Mesenchymal stem cell (in vitro differentiated cells and primary cell): Measurements from ENCODE around the gene FOSL2.
A peak's percentile ranks its signal among the peaks of the same experiment; 100 is the strongest.

Experiments used
- DNase-seq: peaks from one replicate; pipeline ENCODE4 v3.0.0-alpha.2; 2013
- H2AFZ ChIP-seq: one replicate; pipeline ENCODE4 v1.6.1; 2013; ENCODE audit warnings: low read depth, mild to moderate bottlenecking, control low read depth, inconsistent platforms, low read length, moderate library complexity
- H2AK5ac ChIP-seq: 2 replicates; pipeline ENCODE4 v1.6.1; 2013; ENCODE audit warnings: low read length, moderate library complexity, mild to moderate bottlenecking, inconsistent platforms; ENCODE audit not compliant: severe bottlenecking
- H2BK120ac ChIP-seq: one replicate; pipeline ENCODE4 v1.6.1; 2013; ENCODE audit warnings: low read depth, mild to moderate bottlenecking, inconsistent platforms, low read length, moderate library complexity
- H2BK12ac ChIP-seq, 2 experiments: one replicate each; pipeline ENCODE4 v1.6.1; 2013; ENCODE audit warnings: inconsistent platforms in 2 of 2, low read length in 2 of 2, mild to moderate bottlenecking in 2 of 2, moderate library complexity in 2 of 2, control low read depth in 1 of 2
- H2BK15ac ChIP-seq: one replicate; pipeline ENCODE4 v1.6.1; 2013; ENCODE audit warnings: mild to moderate bottlenecking, low read depth, inconsistent platforms; ENCODE audit not compliant: poor library complexity, severe bottlenecking
- H2BK5ac ChIP-seq: 2 replicates; pipeline ENCODE4 v1.6.1; 2013; ENCODE audit warnings: low read depth, mild to moderate bottlenecking, low read length, control low read depth, inconsistent platforms; ENCODE audit not compliant: poor library complexity, severe bottlenecking
- H3K14ac ChIP-seq, 2 experiments: one replicate each; pipeline ENCODE4 v1.6.1; 2013; ENCODE audit warnings: inconsistent platforms in 2 of 2, low read length in 2 of 2, control low read depth in 1 of 2, mild to moderate bottlenecking in 1 of 2, moderate library complexity in 1 of 2
- H3K18ac ChIP-seq, 2 experiments: one replicate each; pipeline ENCODE4 v1.6.1; 2013; ENCODE audit warnings: inconsistent platforms in 2 of 2, low read length in 2 of 2, control low read depth in 1 of 2, low read depth in 1 of 2, mild to moderate bottlenecking in 1 of 2
- H3K23ac ChIP-seq, 2 experiments: one replicate each; pipeline ENCODE4 v1.6.1; 2013; ENCODE audit warnings: inconsistent platforms in 2 of 2, low read length in 2 of 2, mild to moderate bottlenecking in 2 of 2, moderate library complexity in 2 of 2, control low read depth in 1 of 2
- H3K27ac ChIP-seq: 2 replicates; pipeline ENCODE4 v1.5.1; 2013; ENCODE audit warnings: mild to moderate bottlenecking, moderate library complexity, low read length, control low read depth, inconsistent platforms; ENCODE audit not compliant: poor library complexity, severe bottlenecking
- H3K27me3 ChIP-seq, 2 experiments: 2 replicates each; pipeline versions ENCODE4 v1.6.1 to v1.7.0; 2013; ENCODE audit warnings: low read length in 2 of 2, mild to moderate bottlenecking in 2 of 2, moderate library complexity in 2 of 2, control low read depth in 1 of 2, inconsistent platforms in 1 of 2; ENCODE audit not compliant: control insufficient read depth in 1 of 2, insufficient read depth in 1 of 2
- H3K36me3 ChIP-seq, 2 experiments: 2 replicates each; pipeline versions ENCODE4 v1.6.1 to v1.7.0; 2013; ENCODE audit warnings: low read length in 2 of 2, control low read depth in 1 of 2, inconsistent platforms in 1 of 2, low read depth in 1 of 2, mild to moderate bottlenecking in 1 of 2; ENCODE audit not compliant: insufficient read depth in 2 of 2, control insufficient read depth in 1 of 2
- H3K4ac ChIP-seq, 2 experiments: one replicate each; pipeline ENCODE4 v1.6.1; 2013; ENCODE audit warnings: inconsistent platforms in 2 of 2, low read length in 2 of 2, mild to moderate bottlenecking in 2 of 2, moderate library complexity in 2 of 2, control low read depth in 1 of 2, low read depth in 1 of 2
- H3K4me1 ChIP-seq: 2 replicates; pipeline ENCODE4 v1.6.1; 2013; ENCODE audit warnings: low read depth, low read length, control low read depth; ENCODE audit not compliant: control insufficient read depth, insufficient read depth
- H3K4me2 ChIP-seq: 2 replicates; pipeline ENCODE4 v1.6.1; 2013; ENCODE audit warnings: low read length, mild to moderate bottlenecking, inconsistent platforms; ENCODE audit not compliant: poor library complexity, severe bottlenecking
- H3K4me3 ChIP-seq, 2 experiments: 2 replicates each; pipeline versions ENCODE4 v1.5.1 to v1.7.0; 2013; ENCODE audit warnings: low read length in 2 of 2, mild to moderate bottlenecking in 2 of 2, control low read depth in 1 of 2, low read depth in 1 of 2; ENCODE audit not compliant: insufficient read depth in 1 of 2
- H3K79me1 ChIP-seq: replicated peaks from 2 replicates; pipeline ENCODE4 v1.6.1; 2013; ENCODE audit warnings: mild to moderate bottlenecking, control low read depth, low read length, inconsistent platforms; ENCODE audit not compliant: poor library complexity, severe bottlenecking
- H3K9ac ChIP-seq: 2 replicates; pipeline ENCODE4 v1.7.0; 2013; ENCODE audit warnings: mild to moderate bottlenecking, low read length, moderate library complexity
- H3K9me3 ChIP-seq: 2 replicates; pipeline ENCODE4 v1.7.0; 2013; ENCODE audit warnings: mild to moderate bottlenecking, low read length; ENCODE audit not compliant: control insufficient read depth
- H4K8ac ChIP-seq: one replicate; pipeline ENCODE4 v1.6.1; 2013; ENCODE audit warnings: inconsistent platforms, mild to moderate bottlenecking, low read length, moderate library complexity
- H4K91ac ChIP-seq: one replicate; pipeline ENCODE4 v1.6.1; 2013; ENCODE audit warnings: mild to moderate bottlenecking, low read length, inconsistent platforms
- WGBS: methylation state at CpG from one replicate; pipeline ENCODE4 v1.1.7; 2013; ENCODE audit warnings: mixed read lengths; 5-methylcytosine and 5-hydroxymethylcytosine counted together

FOSL2 gene

GRCh38 chr2:28359222-28360057 lies 33.2 kb upstream of the FOSL2 start:
- H3K9ac ChIP-seq = no peak overlapping the region
- H3K4me1 ChIP-seq = peaks cover 42% of the 10 kb centered on the region
- H3K18ac ChIP-seq = peak overlapping the region; percentile 6 to 67
- H3K36me3 ChIP-seq = no peaks in the 10 kb centered on the region
- no peak overlapping the region for H3K27ac ChIP-seq
- peak overlapping the region; percentile 49 to 87 for H2BK12ac ChIP-seq
- H3K4me2 ChIP-seq = peak overlapping the region; percentile 17
- peak overlapping the region; percentile 20 for H2BK120ac ChIP-seq
- no peak overlapping the region for H2AFZ ChIP-seq
- WGBS = 75% methylated on average over 28 of the region's 28 CpGs
- no peak overlapping the region for H3K4me3 ChIP-seq
- H3K79me1 ChIP-seq = no peaks in the 10 kb centered on the region
- no peak overlapping the region for H3K23ac ChIP-seq
- peak overlapping the region; percentile 91 for H2BK15ac ChIP-seq
- H3K9me3 ChIP-seq = no peaks in the 10 kb centered on the region
- peak overlapping the region; percentile 73 for H4K8ac ChIP-seq
- peak overlapping the region; percentile 61 for H2AK5ac ChIP-seq
- H3K4ac ChIP-seq = peak overlapping the region in 1 of 2 experiments; percentile 29
- H3K14ac ChIP-seq = peak overlapping the region in 1 of 2 experiments; percentile 55
- peak; percentile 86 for DNase-seq
- H3K27me3 ChIP-seq = no peaks in the 10 kb centered on the region
- H2BK5ac ChIP-seq = no peak overlapping the region
- peak overlapping the region; percentile 74 for H4K91ac ChIP-seq

- no peak for DNase-seq
These were observed 32.5 kb upstream of the FOSL2 start for GRCh38 chr2:28360058-28360717.

GRCh38 chr2:28360718-28361293 lies 31.9 kb upstream of the FOSL2 start:
- H2BK12ac ChIP-seq = peak overlapping the region; percentile 75 to 96
- no peak overlapping the region for H3K9ac ChIP-seq
- peak overlapping the region; percentile 58 for H2AK5ac ChIP-seq
- no peaks in the 10 kb centered on the region for H3K79me1 ChIP-seq
- no peak overlapping the region for H3K23ac ChIP-seq
- peak overlapping the region; percentile 90 for H2BK15ac ChIP-seq
- no peak overlapping the region for H2BK5ac ChIP-seq
- no peaks in the 10 kb centered on the region for H3K9me3 ChIP-seq
- H3K4me3 ChIP-seq = no peak overlapping the region
- H3K27me3 ChIP-seq = no peaks in the 10 kb centered on the region
- H3K4me1 ChIP-seq = peaks cover 36% of the 10 kb centered on the region
- no peak overlapping the region for H3K27ac ChIP-seq
- H3K4me2 ChIP-seq = no peak overlapping the region
- peak overlapping the region in 1 of 2 experiments; percentile 48 for H3K14ac ChIP-seq
- 37% methylated on average over 6 of the region's 12 CpGs for WGBS
- H4K91ac ChIP-seq = no peak overlapping the region
- DNase-seq = peak; percentile 86
- peak overlapping the region; percentile 68 for H4K8ac ChIP-seq
- peak overlapping the region; percentile 73 to 74 for H3K4ac ChIP-seq
- H2BK120ac ChIP-seq = peak overlapping the region; percentile 68
- H2AFZ ChIP-seq = no peak overlapping the region
- H3K36me3 ChIP-seq = no peaks in the 10 kb centered on the region
- H3K18ac ChIP-seq = peak overlapping the region; percentile 0 to 78

More at GRCh38 chr2:28360058-28360717, 32.5 kb upstream of the FOSL2 start:
- Histone ChIP-seq H3K4me1 (peaks cover 41% of the 10 kb centered on the region), H3K9me3 (no peaks in the 10 kb centered on the region), H2BK120ac (peak overlapping the region; percentile 68), H3K14ac (no peak overlapping the region), H3K27me3 (no peaks in the 10 kb centered on the region), H3K18ac (peak overlapping the region; percentile 30 to 78), H3K4ac (peak overlapping the region; percentile 22 to 73), H3K23ac (no peak overlapping the region), H3K9ac (no peak overlapping the region), H3K4me2 (no peak overlapping the region), H2BK5ac (no peak overlapping the region), H3K27ac (no peak overlapping the region), H4K91ac (peak overlapping the region; percentile 70), H2BK12ac (peak overlapping the region; percentile 14 to 96), H2AK5ac (peak overlapping the region; percentile 58), H2AFZ (no peak overlapping the region), H4K8ac (no peak overlapping the region), H3K4me3 (no peak overlapping the region), H3K36me3 (no peaks in the 10 kb centered on the region), H3K79me1 (no peaks in the 10 kb centered on the region), H2BK15ac (peak overlapping the region; percentile 17)
- 94% methylated on average over 16 of the region's 16 CpGs for WGBS
